HFF-Myc (cell line): ENCODE data around the gene TBL1X.

Experiments
- DNase-seq: peaks from one replicate; pipeline ENCODE4 v3.0.0-alpha.2; 2011; ENCODE audit warnings: low read depth; ENCODE audit errors: extremely low read depth
- H3K4me3 ChIP-seq: replicated peaks from 2 replicates; pipeline ENCODE4 v1.5.1; 2011; ENCODE audit warnings: low read depth, mild to moderate bottlenecking, control low read depth, low read length
- TF ChIP-seq, protein P1 (sequence below): IDR thresholded peaks from 2 replicates; pipeline ENCODE4 v1.5.1; 2012; ENCODE audit warnings: mild to moderate bottlenecking, low read depth, low read length, control low read depth; ENCODE audit errors: missing control alignments

Gene TBL1X

DNA sequence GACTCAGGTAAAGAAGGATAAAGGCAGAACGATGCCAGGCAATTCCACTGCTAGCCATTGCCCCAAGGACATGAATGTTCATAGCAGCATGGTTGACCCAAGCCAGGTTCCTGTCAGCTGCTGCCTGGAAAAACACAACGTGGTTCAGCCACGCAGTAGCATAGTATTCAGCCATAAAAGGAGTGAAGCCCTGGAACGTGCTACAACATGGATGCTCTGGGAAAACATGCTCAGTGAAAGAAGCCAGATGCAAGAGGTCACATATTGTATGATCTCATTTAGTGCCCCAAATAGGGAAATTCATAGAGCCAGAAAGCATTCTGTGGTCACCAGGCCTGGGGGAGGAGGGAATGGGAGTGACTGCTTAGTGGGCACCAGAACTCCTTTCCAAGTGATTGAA lies 170.9 kb downstream of the TBL1X start:
- no peak for DNase-seq
- H3K4me3 ChIP-seq: no peak overlapping the region
- TF ChIP-seq, protein P1, sequence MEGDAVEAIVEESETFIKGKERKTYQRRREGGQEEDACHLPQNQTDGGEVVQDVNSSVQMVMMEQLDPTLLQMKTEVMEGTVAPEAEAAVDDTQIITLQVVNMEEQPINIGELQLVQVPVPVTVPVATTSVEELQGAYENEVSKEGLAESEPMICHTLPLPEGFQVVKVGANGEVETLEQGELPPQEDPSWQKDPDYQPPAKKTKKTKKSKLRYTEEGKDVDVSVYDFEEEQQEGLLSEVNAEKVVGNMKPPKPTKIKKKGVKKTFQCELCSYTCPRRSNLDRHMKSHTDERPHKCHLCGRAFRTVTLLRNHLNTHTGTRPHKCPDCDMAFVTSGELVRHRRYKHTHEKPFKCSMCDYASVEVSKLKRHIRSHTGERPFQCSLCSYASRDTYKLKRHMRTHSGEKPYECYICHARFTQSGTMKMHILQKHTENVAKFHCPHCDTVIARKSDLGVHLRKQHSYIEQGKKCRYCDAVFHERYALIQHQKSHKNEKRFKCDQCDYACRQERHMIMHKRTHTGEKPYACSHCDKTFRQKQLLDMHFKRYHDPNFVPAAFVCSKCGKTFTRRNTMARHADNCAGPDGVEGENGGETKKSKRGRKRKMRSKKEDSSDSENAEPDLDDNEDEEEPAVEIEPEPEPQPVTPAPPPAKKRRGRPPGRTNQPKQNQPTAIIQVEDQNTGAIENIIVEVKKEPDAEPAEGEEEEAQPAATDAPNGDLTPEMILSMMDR: no peak

DNA sequence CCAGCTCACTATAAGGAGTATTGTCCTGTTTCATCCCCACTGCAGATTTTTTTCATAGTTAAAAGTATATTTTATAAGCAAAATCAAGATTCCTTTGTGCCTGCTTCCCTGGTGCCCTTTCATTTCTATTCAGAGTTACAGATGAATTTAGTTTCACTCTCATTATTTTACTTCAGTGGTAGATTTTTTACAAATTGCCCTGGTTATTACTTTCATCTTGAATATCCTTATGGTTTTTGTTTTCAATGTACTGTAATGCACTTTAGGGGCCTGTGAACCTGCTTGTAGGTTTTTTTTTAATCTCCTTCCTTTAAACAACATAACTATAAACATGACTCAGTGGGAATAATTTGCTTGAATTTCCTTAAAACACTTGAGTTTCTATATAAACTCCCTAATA lies 174.0 kb downstream of the TBL1X start:
- no peak overlapping the region for H3K4me3 ChIP-seq
- no peak for DNase-seq
- TF ChIP-seq, protein P1: no peak

DNA sequence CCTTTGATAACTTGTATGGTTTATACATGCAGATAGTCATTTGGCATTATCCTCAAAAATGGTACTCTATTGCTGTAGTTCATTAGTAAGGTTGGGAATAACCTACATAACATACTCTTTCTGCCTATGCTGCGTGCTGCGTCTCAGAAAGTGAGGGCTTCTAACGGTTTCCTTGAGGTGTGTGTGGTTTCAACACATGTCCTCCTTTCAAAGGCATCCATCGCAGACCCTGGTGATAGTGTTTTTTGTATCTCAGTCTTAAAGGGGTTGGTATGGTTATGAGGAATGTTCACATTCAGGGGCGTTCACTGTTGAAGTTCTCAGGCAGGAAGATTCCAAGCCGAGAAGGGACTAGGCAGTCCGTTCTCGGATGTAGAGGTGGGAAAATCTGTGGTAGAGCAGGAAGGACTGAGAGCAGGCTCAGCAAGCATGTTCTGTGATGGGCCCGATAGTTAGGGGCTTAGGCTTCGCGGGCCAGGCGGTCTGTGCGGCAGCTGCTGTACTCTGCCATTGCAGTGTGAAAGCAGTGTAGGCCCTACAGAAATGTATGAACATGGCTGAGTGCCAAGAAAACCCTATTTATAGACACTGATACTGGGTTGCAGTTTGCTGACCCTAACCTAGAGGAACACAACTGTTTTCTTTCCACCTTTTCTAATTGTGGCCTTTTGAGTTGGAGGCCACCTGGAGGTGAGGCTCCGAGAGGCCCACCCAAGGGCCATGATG lies 177.6 kb downstream of the TBL1X start:
- H3K4me3 ChIP-seq: no peak overlapping the region
- TF ChIP-seq, protein P1: no peak
- DNase-seq: no peak

DNA sequence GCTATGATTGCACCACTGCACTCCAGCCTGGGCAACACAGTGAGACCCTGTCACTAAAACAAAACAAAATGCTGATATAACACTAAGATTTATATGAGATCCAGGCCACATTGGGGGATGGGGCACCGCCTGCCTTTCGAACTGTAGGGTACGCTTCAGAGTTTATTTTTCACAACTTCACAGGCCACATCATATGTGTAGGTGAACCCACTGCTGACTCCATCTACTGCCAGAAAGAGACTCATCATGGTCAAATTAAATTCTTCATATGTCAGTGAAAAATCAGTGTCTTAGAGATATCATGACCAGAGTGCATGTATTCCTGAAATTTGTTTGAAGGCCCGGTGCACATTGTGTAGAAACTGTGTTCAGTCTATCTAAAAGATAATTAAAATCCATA lies 178.9 kb downstream of the TBL1X start:
- TF ChIP-seq, protein P1: no peak
- DNase-seq: no peak
- H3K4me3 ChIP-seq: no peak overlapping the region

DNA sequence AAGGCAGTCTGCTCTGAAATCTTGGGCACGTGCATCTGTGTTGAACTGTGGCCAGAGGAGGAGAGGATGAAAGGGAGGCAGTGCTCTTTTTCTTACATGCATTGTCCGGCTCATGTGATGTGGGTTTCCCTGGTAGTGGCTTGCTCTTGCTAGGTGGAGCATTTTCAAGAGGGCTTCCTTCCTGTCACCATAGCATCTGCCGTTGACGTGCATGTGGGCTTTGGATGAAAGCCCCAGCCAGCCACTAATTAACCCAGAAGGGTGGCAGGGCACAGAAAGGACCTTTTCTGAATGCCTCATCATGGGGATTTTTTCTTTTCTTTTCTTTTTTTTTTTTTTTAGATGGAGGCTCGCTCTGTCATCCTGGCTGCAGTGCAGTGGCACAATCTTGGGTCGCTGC lies 179.5 kb downstream of the TBL1X start:
- DNase-seq: no peak
- H3K4me3 ChIP-seq: no peak overlapping the region
- TF ChIP-seq, protein P1: no peak

DNA sequence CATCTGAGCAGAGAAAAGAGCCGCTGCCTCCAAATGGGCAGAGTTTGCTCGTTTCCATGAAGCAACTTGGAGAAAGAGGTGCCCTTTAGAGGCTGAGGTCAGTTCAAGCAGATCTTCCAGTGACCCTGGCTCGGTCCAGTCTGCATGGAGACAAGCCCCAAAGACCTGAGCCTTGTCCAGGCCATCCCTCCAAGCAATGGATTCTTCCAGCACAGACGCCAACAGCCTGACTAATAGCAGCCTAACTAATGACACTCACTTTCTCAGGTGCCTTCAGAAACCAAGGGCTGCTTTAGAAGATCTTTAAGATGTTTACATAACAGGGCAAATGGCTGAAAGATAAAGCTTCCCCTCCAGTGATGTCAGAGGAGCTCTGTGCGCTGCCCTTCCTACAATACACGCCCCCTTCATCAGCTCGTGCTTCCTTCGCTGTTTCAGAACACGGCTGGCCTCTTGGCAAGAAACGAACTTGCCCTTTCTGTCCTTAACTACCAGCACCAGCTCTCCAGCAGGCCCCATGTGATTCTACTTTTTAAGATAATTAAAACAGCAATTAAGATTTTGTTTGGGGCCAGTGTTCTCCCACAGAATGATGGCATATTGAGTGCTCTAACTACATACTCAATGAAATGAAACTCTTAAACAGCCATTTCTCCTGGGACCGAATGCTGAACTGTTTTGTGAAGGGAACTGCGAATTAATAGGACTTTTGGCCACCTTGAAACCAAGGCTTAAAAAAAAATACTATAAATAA lies 181.8 kb downstream of the TBL1X start:
- DNase-seq: no peak
- TF ChIP-seq, protein P1: no peak
- no peak overlapping the region for H3K4me3 ChIP-seq
